Measurements from ENCODE around the gene SULT2B1.

The SULT2B1 gene

GRCh38 chr19:48611872-48612271, 59.9 kb downstream of the SULT2B1 start:
- H3K4me1 ChIP-seq, result peaks cover 25 to 51% (median 36%) of the 10 kb centered on the region in 10 experiments
- no peak overlapping the region for H3K4me3 ChIP-seq
- H3K27me3 ChIP-seq, result no peaks in the 10 kb centered on the region
- H3K9me3 ChIP-seq (replicated peaks in 1 of 11), result no peaks in the 10 kb centered on the region
- peaks cover 22 to 52% (median 42%) of the 10 kb centered on the region in 11 experiments for H4K20me1 ChIP-seq
- H3K9ac ChIP-seq, result peak overlapping the region in 2 of 11 experiments; percentile 16 to 17; a peak in 3 of 22 replicates
- peaks cover 23 to 42% (median 32%) of the 10 kb centered on the region in 11 experiments for H3K36me3 ChIP-seq
- no peak for TF ChIP-seq Cebpa-rat (IDR thresholded peaks at IDR 0.05)
- no peak overlapping the region for H3K4me2 ChIP-seq
- peak overlapping the region in 2 of 11 experiments; percentile 5 to 27; a peak in 3 of 22 replicates for H3K27ac ChIP-seq

GRCh38 chr19:48613024-48613851, 61.3 kb downstream of the SULT2B1 start:
- peaks cover 36 to 66% (median 56%) of the 10 kb centered on the region in 11 experiments for H4K20me1 ChIP-seq
- H3K27ac ChIP-seq, result peak overlapping the region in 3 of 11 experiments; percentile 9 to 48 (median 23); a peak in 2 of 22 replicates
- H3K4me2 ChIP-seq, result no peak overlapping the region
- no peaks in the 10 kb centered on the region for H3K9me3 ChIP-seq (replicated peaks in 1 of 11)
- H3K4me3 ChIP-seq, result no peak overlapping the region
- no peaks in the 10 kb centered on the region for H3K27me3 ChIP-seq
- H3K36me3 ChIP-seq, result peaks cover 37 to 56% (median 45%) of the 10 kb centered on the region in 11 experiments
- H3K4me1 ChIP-seq, result peaks cover 38 to 61% (median 47%) of the 10 kb centered on the region in 10 experiments
- no peak for TF ChIP-seq Cebpa-rat (IDR thresholded peaks at IDR 0.05)
- H3K9ac ChIP-seq, result peak overlapping the region in 6 of 11 experiments; percentile 12 to 37 (median 25); a peak in 5 of 22 replicates

DNA sequence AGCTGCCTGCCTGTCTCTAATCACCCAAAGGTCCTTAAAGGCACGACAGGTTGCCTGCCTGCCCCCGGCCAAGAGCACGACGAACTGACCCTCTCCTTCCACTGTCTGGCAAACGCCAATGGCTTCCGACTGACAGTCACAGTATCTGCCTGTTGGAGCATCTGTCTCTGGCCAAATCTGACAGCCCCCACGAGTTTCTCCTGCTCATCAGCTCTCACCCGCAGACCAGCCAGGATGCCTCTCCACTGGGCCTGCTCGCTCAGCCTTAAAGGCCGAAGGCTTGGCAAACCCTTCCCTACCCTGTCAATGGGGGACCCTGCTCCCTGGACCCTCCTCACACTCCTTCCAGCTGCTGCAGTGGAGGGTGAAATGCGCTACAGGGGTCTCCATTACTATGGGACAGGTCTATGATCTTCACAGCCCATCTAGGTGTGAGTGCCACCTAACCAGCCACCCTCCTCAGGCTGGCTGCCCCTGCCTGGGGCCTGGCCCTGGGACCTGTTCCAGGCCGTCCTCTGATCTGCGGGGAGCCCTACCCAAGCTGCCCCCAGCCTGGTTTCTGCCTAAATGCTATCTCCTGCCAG, 62.0 kb downstream of the SULT2B1 start:
- Histone ChIP-seq H3K4me2 (0 out of 22 replicates have a peak overlapping the region, but pooled peaks of 1 of the 11 experiments have one; percentile 8), H3K27ac (peak overlapping the region in 5 of 11 experiments; percentile 9 to 53 (median 23); a peak in 5 of 22 replicates), H3K4me3 (no peak overlapping the region), H3K9me3 (replicated peaks in 1 of 11) (no peaks in the 10 kb centered on the region), H3K36me3 (peaks cover 38 to 58% (median 47%) of the 10 kb centered on the region in 11 experiments), H3K9ac (peak overlapping the region in 7 of 11 experiments; percentile 4 to 38 (median 32); a peak in 7 of 22 replicates), H3K27me3 (no peaks in the 10 kb centered on the region), H3K4me1 (peaks cover 36 to 57% (median 41%) of the 10 kb centered on the region in 10 experiments), H4K20me1 (peaks cover 40 to 71% (median 61%) of the 10 kb centered on the region in 11 experiments)
- no peak for TF ChIP-seq Cebpa-rat (IDR thresholded peaks at IDR 0.05)

GRCh38 chr19:48614436-48615230, 62.7 kb downstream of the SULT2B1 start, which contains the start of gene FAM83E:
Gene FAM83E, minus strand, starts transcription at chr19:48615076. Its CDS starts 1,704 bp downstream, at chr19:48613372.
- Histone ChIP-seq H4K20me1 (peaks cover 40 to 71% (median 61%) of the 10 kb centered on the region in 11 experiments), H3K9ac (peak within 1 kb of the TSS; percentile 93 to 100 (median 98); a peak in 20 of 22 replicates), H3K27me3 (no peaks in the 10 kb centered on the region), H3K9me3 (replicated peaks in 1 of 11) (no peaks in the 10 kb centered on the region), H3K4me1 (peaks cover 32 to 53% (median 36%) of the 10 kb centered on the region in 10 experiments), H3K4me3 (peak within 1 kb of the TSS in 4 of 10 experiments; percentile 86 to 94 (median 92); a peak in 3 of 20 replicates), H3K36me3 (peaks cover 38 to 58% (median 47%) of the 10 kb centered on the region in 11 experiments), H3K27ac (peak within 1 kb of the TSS in 6 of 11 experiments; percentile 4 to 97 (median 36); a peak in 6 of 22 replicates), H3K4me2 (peak within 1 kb of the TSS in 10 of 11 experiments; percentile 95 to 99 (median 98); a peak in 16 of 22 replicates)
- TF ChIP-seq Cebpa-rat (IDR thresholded peaks at IDR 0.05), result no peak

DNA sequence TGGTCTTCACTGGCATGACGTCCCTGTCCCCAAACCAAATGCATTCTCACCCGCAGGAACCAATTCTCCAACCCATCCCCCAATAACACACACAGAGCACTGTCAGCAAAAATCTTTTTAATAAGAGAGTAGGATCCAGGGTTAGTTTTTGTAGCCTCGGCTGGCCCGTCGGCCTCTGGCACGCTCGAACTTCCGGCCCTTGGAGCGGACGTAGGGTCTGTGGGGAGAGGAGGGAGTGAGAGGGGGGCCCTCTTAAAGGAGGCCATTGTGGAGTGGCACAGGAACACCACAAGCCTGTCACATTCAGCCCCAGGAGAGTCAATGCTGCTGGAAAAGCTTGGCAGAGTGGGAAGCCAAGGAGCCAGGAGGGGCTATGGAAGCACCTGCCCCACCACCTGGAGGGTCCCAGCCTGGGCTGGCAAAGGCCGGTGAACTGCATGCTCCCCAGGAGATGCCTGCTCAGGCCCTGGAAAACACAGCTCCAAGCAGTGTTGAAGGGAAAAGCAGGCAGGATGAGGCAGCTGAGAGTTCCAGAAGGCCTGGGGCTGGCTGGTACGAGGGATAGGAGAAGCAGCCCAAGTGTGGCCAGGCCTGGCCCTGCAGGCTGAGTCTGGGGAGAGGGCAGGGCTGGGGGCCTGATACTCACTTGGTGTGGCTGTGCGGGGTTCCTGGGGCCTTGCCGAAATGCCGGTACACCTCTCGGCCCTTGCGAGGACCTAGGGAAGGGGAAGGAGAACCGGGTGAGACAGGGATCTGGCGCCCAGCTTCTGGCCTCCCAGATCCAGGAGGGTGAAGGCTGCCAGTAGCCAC, 63.5 kb downstream of the SULT2B1 start:
- H3K27me3 ChIP-seq, result no peaks in the 10 kb centered on the region
- peak overlapping the region in 4 of 11 experiments; percentile 4 to 97 (median 54); a peak in 2 of 22 replicates for H3K27ac ChIP-seq
- H4K20me1 ChIP-seq, result peaks cover 40 to 71% (median 61%) of the 10 kb centered on the region in 11 experiments
- H3K9me3 ChIP-seq (replicated peaks in 1 of 11), result no peaks in the 10 kb centered on the region
- peak overlapping the region in 10 of 11 experiments; percentile 95 to 99 (median 98); a peak in 16 of 22 replicates for H3K4me2 ChIP-seq
- peak overlapping the region; percentile 93 to 100 (median 98); a peak in 20 of 22 replicates for H3K9ac ChIP-seq
- H3K4me1 ChIP-seq, result peaks cover 40 to 61% (median 43%) of the 10 kb centered on the region in 10 experiments
- H3K4me3 ChIP-seq, result peak overlapping the region in 4 of 10 experiments; percentile 86 to 94 (median 92); a peak in 3 of 20 replicates
- H3K36me3 ChIP-seq, result peaks cover 38 to 58% (median 47%) of the 10 kb centered on the region in 11 experiments
- TF ChIP-seq Cebpa-rat (IDR thresholded peaks at IDR 0.05), result no peak

- Histone ChIP-seq H3K9ac (peak overlapping the region; percentile 93 to 100 (median 98); a peak in 20 of 22 replicates), H4K20me1 (peaks cover 40 to 71% (median 61%) of the 10 kb centered on the region in 11 experiments), H3K4me1 (peaks cover 44 to 63% (median 46%) of the 10 kb centered on the region in 10 experiments), H3K27ac (peak overlapping the region in 6 of 11 experiments; percentile 93 to 98 (median 96); a peak in 6 of 22 replicates), H3K4me3 (peak overlapping the region in 7 of 10 experiments; percentile 79 to 97 (median 90); a peak in 13 of 20 replicates), H3K9me3 (replicated peaks in 1 of 11) (no peaks in the 10 kb centered on the region), H3K36me3 (peaks cover 38 to 58% (median 47%) of the 10 kb centered on the region in 11 experiments), H3K4me2 (peak overlapping the region in 10 of 11 experiments; percentile 95 to 99 (median 98); a peak in 21 of 22 replicates), H3K27me3 (no peaks in the 10 kb centered on the region)
- TF ChIP-seq Cebpa-rat (IDR thresholded peaks at IDR 0.05), result no peak
Measured at GRCh38 chr19:48616041-48616436, 64.1 kb downstream of the SULT2B1 start.

GRCh38 chr19:48616491-48617056, 64.6 kb downstream of the SULT2B1 start:
- Histone ChIP-seq H3K4me3 (peak overlapping the region; percentile 79 to 100 (median 92); a peak in 19 of 20 replicates), H3K9ac (peak overlapping the region; percentile 93 to 100 (median 98)), H3K36me3 (peaks cover 38 to 59% (median 52%) of the 10 kb centered on the region in 11 experiments), H3K4me1 (peaks cover 44 to 63% (median 52%) of the 10 kb centered on the region in 10 experiments), H3K4me2 (peak overlapping the region; percentile 91 to 99 (median 97)), H3K27ac (peak overlapping the region in 10 of 11 experiments; percentile 89 to 98 (median 93); a peak in 17 of 22 replicates), H4K20me1 (peaks cover 40 to 71% (median 61%) of the 10 kb centered on the region in 11 experiments), H3K9me3 (replicated peaks in 1 of 11) (no peaks in the 10 kb centered on the region), H3K27me3 (no peaks in the 10 kb centered on the region)
- TF ChIP-seq Cebpa-rat (IDR thresholded peaks at IDR 0.05), result no peak
